Esophagus muscularis mucosa (tissue), 3 donors: ENCODE results near the gene BRD3.

Source experiments
- CTCF ChIP-seq, 3 experiments: fragments of 200-600 bp in 2 of 3; fragments of 450-650 bp in 1 of 3; sonication (generic) in 2 of 3; IDR thresholded peaks; one replicate each; pipeline ENCODE4 v1.5.1; 2017 to 2019; ENCODE audit warnings: antibody characterized with exemption in 3 of 3, mild to moderate bottlenecking in 2 of 3, moderate library complexity in 1 of 3
- POLR2AphosphoS5 ChIP-seq, 2 donors: sonication (generic); formaldehyde crosslinking; IDR thresholded peaks; one replicate each; pipeline ENCODE4 v1.6.1; 2017; ENCODE audit warnings: antibody characterized with exemption in 2 of 2

GRCh38 chr9:134010310-134011173 lies 57.3 kb downstream of the BRD3 start:
- TF ChIP-seq CTCF (IDR thresholded peaks at IDR 0.05) (no peak), POLR2AphosphoS5 (IDR thresholded peaks at IDR 0.05) (no peak)
